ENCODE data around the gene DOCK1.

GRCh38 chr10:127068485-127068884 is 163.3 kb downstream of the DOCK1 start:
- TF ChIP-seq CTCF (IDR thresholded peaks at IDR 0.05) (no peak), GABPA (IDR thresholded peaks at IDR 0.05; ENCODE audit: low read depth) (no peak)
- TF ChIP-seq, protein P1, sequence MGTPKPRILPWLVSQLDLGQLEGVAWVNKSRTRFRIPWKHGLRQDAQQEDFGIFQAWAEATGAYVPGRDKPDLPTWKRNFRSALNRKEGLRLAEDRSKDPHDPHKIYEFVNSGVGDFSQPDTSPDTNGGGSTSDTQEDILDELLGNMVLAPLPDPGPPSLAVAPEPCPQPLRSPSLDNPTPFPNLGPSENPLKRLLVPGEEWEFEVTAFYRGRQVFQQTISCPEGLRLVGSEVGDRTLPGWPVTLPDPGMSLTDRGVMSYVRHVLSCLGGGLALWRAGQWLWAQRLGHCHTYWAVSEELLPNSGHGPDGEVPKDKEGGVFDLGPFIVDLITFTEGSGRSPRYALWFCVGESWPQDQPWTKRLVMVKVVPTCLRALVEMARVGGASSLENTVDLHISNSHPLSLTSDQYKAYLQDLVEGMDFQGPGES (IDR thresholded peaks at IDR 0.05; ENCODE audit: low read depth, low read length), result no peak

Data from SK-N-SH (cell line).